GM23338 (cell line): ENCODE data around the gene CEND1.

Experiments used
- CTCF ChIP-seq, 2 experiments: fragments of 200-600 bp in 1 of 2; sonication (generic) in 1 of 2; conservative IDR thresholded peaks; 2 replicates each; pipeline versions ENCODE4 v1.5.1 to v1.6.1; 2016 to 2017; ENCODE audit warnings: antibody characterized with exemption in 2 of 2, low read depth in 2 of 2, mild to moderate bottlenecking in 2 of 2, moderate library complexity in 1 of 2
- ETS1 ChIP-seq: IDR thresholded peaks from 2 replicates; pipeline ENCODE4 v1.6.1; 2016; ENCODE audit warnings: antibody characterized with exemption
- EZH2 ChIP-seq: fragments of 200-600 bp; sonication (generic); IDR thresholded peaks from one replicate; pipeline ENCODE4 v1.8.0; 2017; ENCODE audit warnings: antibody characterized with exemption, mild to moderate bottlenecking, low read depth; ENCODE audit not compliant: unreplicated experiment
- JUNB ChIP-seq: IDR thresholded peaks from one replicate; pipeline ENCODE4 v1.6.1; 2016; ENCODE audit warnings: antibody characterized with exemption; ENCODE audit not compliant: unreplicated experiment
- POLR2AphosphoS5 ChIP-seq: IDR thresholded peaks from 2 replicates; pipeline ENCODE4 v1.6.1; 2016; ENCODE audit warnings: antibody characterized with exemption, low read depth
- REST ChIP-seq: IDR thresholded peaks from one replicate; pipeline ENCODE4 v1.6.1; 2018; ENCODE audit warnings: antibody characterized with exemption; ENCODE audit not compliant: unreplicated experiment

- no peak for TF ChIP-seq CTCF (conservative IDR thresholded peaks at IDR 0.05; ENCODE audit: low read depth in 2 of 2)
- no peak for TF ChIP-seq REST
- no peak for TF ChIP-seq POLR2AphosphoS5
- no peak for TF ChIP-seq JUNB
- TF ChIP-seq ETS1: no peak
- TF ChIP-seq EZH2: no peak
These were observed 16.1 kb downstream of the CEND1 start for GRCh38 chr11:773830-774229.
